ENCODE data around the gene CAMK4.
"Not testable (repeated sequence)": the region's sequence is repeated elsewhere in the genome, so short reads cannot be mapped to it uniquely, and the experiment has no call there.

CAMK4 gene

GRCh38 chr5:111320953-111321352, 96.8 kb downstream of the CAMK4 start:
- H3K27me3 ChIP-seq (ENCODE audit: control insufficient read depth in 1 of 2, insufficient read depth in 2 of 2, low read length in 2 of 2), result no peaks in the 10 kb centered on the region
- no peaks in the 10 kb centered on the region for H3K9me3 ChIP-seq (ENCODE audit: low read length)
- no peak overlapping the region for H3K4me3 ChIP-seq (ENCODE audit: low read depth in 1 of 2, low read length in 2 of 2)
- no peaks in the 10 kb centered on the region for H3K4me1 ChIP-seq (ENCODE audit: insufficient read depth, low read length)
- no peaks in the 10 kb centered on the region for H3K36me3 ChIP-seq (ENCODE audit: insufficient read depth, low read length)
- no peak overlapping the region for H3K27ac ChIP-seq (ENCODE audit: low read depth, low read length)
- H3K9ac ChIP-seq (ENCODE audit: low read length), result no peak overlapping the region

- Histone ChIP-seq H3K4me3 (ENCODE audit: low read depth in 1 of 2, low read length in 2 of 2) (no peak overlapping the region), H3K36me3 (ENCODE audit: insufficient read depth, low read length) (no peaks in the 10 kb centered on the region), H3K27ac (ENCODE audit: low read depth, low read length) (no peak overlapping the region), H3K9me3 (ENCODE audit: low read length) (no peaks in the 10 kb centered on the region), H3K27me3 (ENCODE audit: control insufficient read depth in 1 of 2, insufficient read depth in 2 of 2, low read length in 2 of 2) (no peaks in the 10 kb centered on the region), H3K4me1 (ENCODE audit: insufficient read depth, low read length) (no peaks in the 10 kb centered on the region), H3K9ac (ENCODE audit: low read length) (no peak overlapping the region)
Measured at GRCh38 chr5:111321376-111321775, 97.2 kb downstream of the CAMK4 start.

GRCh38 chr5:111326551-111326950, 102.4 kb downstream of the CAMK4 start:
- H3K27ac ChIP-seq (ENCODE audit: low read depth, low read length), result no peak overlapping the region
- no peaks in the 10 kb centered on the region for H3K9me3 ChIP-seq (ENCODE audit: low read length)
- no peak overlapping the region for H3K4me3 ChIP-seq (ENCODE audit: low read depth in 1 of 2, low read length in 2 of 2)
- H3K27me3 ChIP-seq (ENCODE audit: control insufficient read depth in 1 of 2, insufficient read depth in 2 of 2, low read length in 2 of 2), result no peaks in the 10 kb centered on the region
- H3K4me1 ChIP-seq (ENCODE audit: insufficient read depth, low read length), result no peaks in the 10 kb centered on the region
- no peaks in the 10 kb centered on the region for H3K36me3 ChIP-seq (ENCODE audit: insufficient read depth, low read length)
- H3K9ac ChIP-seq (ENCODE audit: low read length), result no peak overlapping the region

- Histone ChIP-seq H3K36me3 (ENCODE audit: insufficient read depth, low read length) (no peaks in the 10 kb centered on the region), H3K27ac (ENCODE audit: low read depth, low read length) (no peak overlapping the region), H3K9ac (ENCODE audit: low read length) (no peak overlapping the region), H3K4me3 (ENCODE audit: low read depth in 1 of 2, low read length in 2 of 2) (no peak overlapping the region), H3K9me3 (ENCODE audit: low read length) (no peaks in the 10 kb centered on the region), H3K27me3 (ENCODE audit: control insufficient read depth in 1 of 2, insufficient read depth in 2 of 2, low read length in 2 of 2) (no peaks in the 10 kb centered on the region), H3K4me1 (ENCODE audit: insufficient read depth, low read length) (no peaks in the 10 kb centered on the region)
Measured at GRCh38 chr5:111337133-111337532, 112.9 kb downstream of the CAMK4 start.

GRCh38 chr5:111337688-111338087, 113.5 kb downstream of the CAMK4 start:
- Histone ChIP-seq H3K9me3 (ENCODE audit: low read length) (no peaks in the 10 kb centered on the region), H3K27me3 (ENCODE audit: control insufficient read depth in 1 of 2, insufficient read depth in 2 of 2, low read length in 2 of 2) (no peaks in the 10 kb centered on the region), H3K4me1 (ENCODE audit: insufficient read depth, low read length) (no peaks in the 10 kb centered on the region), H3K4me3 (ENCODE audit: low read depth in 1 of 2, low read length in 2 of 2) (no peak overlapping the region), H3K27ac (ENCODE audit: low read depth, low read length) (no peak overlapping the region), H3K9ac (ENCODE audit: low read length) (no peak overlapping the region), H3K36me3 (ENCODE audit: insufficient read depth, low read length) (no peaks in the 10 kb centered on the region)

GRCh38 chr5:111345731-111346130, 121.5 kb downstream of the CAMK4 start:
- Histone ChIP-seq H3K9me3 (ENCODE audit: low read length) (no peaks in the 10 kb centered on the region), H3K36me3 (ENCODE audit: insufficient read depth, low read length) (no peaks in the 10 kb centered on the region), H3K27ac (ENCODE audit: low read depth, low read length) (no peak overlapping the region), H3K9ac (ENCODE audit: low read length) (no peak overlapping the region), H3K4me1 (ENCODE audit: insufficient read depth, low read length) (no peaks in the 10 kb centered on the region), H3K4me3 (ENCODE audit: low read depth in 1 of 2, low read length in 2 of 2) (no peak overlapping the region), H3K27me3 (ENCODE audit: control insufficient read depth in 1 of 2, insufficient read depth in 2 of 2, low read length in 2 of 2) (no peaks in the 10 kb centered on the region)

- no peak overlapping the region for H3K9ac ChIP-seq (ENCODE audit: low read length)
- H3K4me1 ChIP-seq (ENCODE audit: insufficient read depth, low read length), result no peaks in the 10 kb centered on the region
- no peaks in the 10 kb centered on the region for H3K27me3 ChIP-seq (ENCODE audit: control insufficient read depth in 1 of 2, insufficient read depth in 2 of 2, low read length in 2 of 2)
- no peak overlapping the region for H3K4me3 ChIP-seq (ENCODE audit: low read depth in 1 of 2, low read length in 2 of 2)
- no peaks in the 10 kb centered on the region for H3K36me3 ChIP-seq (ENCODE audit: insufficient read depth, low read length)
- no peaks in the 10 kb centered on the region for H3K9me3 ChIP-seq (ENCODE audit: low read length)
- H3K27ac ChIP-seq (ENCODE audit: low read depth, low read length), result no peak overlapping the region
Measured at GRCh38 chr5:111347021-111347420, 122.8 kb downstream of the CAMK4 start.

GRCh38 chr5:111348661-111349329, 124.6 kb downstream of the CAMK4 start:
- Histone ChIP-seq H3K36me3 (ENCODE audit: insufficient read depth, low read length) (no peaks in the 10 kb centered on the region), H3K27ac (ENCODE audit: low read depth, low read length) (no peak overlapping the region), H3K9ac (ENCODE audit: low read length) (no peak overlapping the region), H3K9me3 (ENCODE audit: low read length) (no peaks in the 10 kb centered on the region), H3K4me3 (ENCODE audit: low read depth in 1 of 2, low read length in 2 of 2) (no peak overlapping the region), H3K4me1 (ENCODE audit: insufficient read depth, low read length) (no peaks in the 10 kb centered on the region), H3K27me3 (ENCODE audit: control insufficient read depth in 1 of 2, insufficient read depth in 2 of 2, low read length in 2 of 2) (no peaks in the 10 kb centered on the region)

- no peaks in the 10 kb centered on the region for H3K36me3 ChIP-seq (ENCODE audit: insufficient read depth, low read length)
- no peaks in the 10 kb centered on the region for H3K9me3 ChIP-seq (ENCODE audit: low read length)
- no peak overlapping the region for H3K9ac ChIP-seq (ENCODE audit: low read length)
- no peak overlapping the region for H3K27ac ChIP-seq (ENCODE audit: low read depth, low read length)
- no peak overlapping the region for H3K4me3 ChIP-seq (ENCODE audit: low read depth in 1 of 2, low read length in 2 of 2)
- no peaks in the 10 kb centered on the region for H3K27me3 ChIP-seq (ENCODE audit: control insufficient read depth in 1 of 2, insufficient read depth in 2 of 2, low read length in 2 of 2)
- no peaks in the 10 kb centered on the region for H3K4me1 ChIP-seq (ENCODE audit: insufficient read depth, low read length)
Measured at GRCh38 chr5:111349429-111349828, 125.2 kb downstream of the CAMK4 start.

GRCh38 chr5:111353035-111353434, 128.9 kb downstream of the CAMK4 start:
- Histone ChIP-seq H3K36me3 (ENCODE audit: insufficient read depth, low read length) (no peaks in the 10 kb centered on the region), H3K4me1 (ENCODE audit: insufficient read depth, low read length) (no peaks in the 10 kb centered on the region), H3K27ac (ENCODE audit: low read depth, low read length) (no peak overlapping the region), H3K27me3 (ENCODE audit: control insufficient read depth in 1 of 2, insufficient read depth in 2 of 2, low read length in 2 of 2) (no peaks in the 10 kb centered on the region), H3K9me3 (ENCODE audit: low read length) (no peaks in the 10 kb centered on the region), H3K4me3 (ENCODE audit: low read depth in 1 of 2, low read length in 2 of 2) (no peak overlapping the region), H3K9ac (ENCODE audit: low read length) (no peak overlapping the region)

GRCh38 chr5:111358726-111359125, 134.5 kb downstream of the CAMK4 start:
- H3K4me3 ChIP-seq (ENCODE audit: low read depth in 1 of 2, low read length in 2 of 2); H3K36me3 ChIP-seq (ENCODE audit: insufficient read depth, low read length); H3K27ac ChIP-seq (ENCODE audit: low read depth, low read length); H3K9me3 ChIP-seq (ENCODE audit: low read length); H3K27me3 ChIP-seq (ENCODE audit: control insufficient read depth in 1 of 2, insufficient read depth in 2 of 2, low read length in 2 of 2); H3K9ac ChIP-seq (ENCODE audit: low read length); H3K4me1 ChIP-seq (ENCODE audit: insufficient read depth, low read length): not testable (repeated sequence)

GRCh38 chr5:111360173-111360572, 136.0 kb downstream of the CAMK4 start:
- Histone ChIP-seq H3K4me1 (ENCODE audit: insufficient read depth, low read length) (no peaks in the 10 kb centered on the region), H3K27me3 (ENCODE audit: control insufficient read depth in 1 of 2, insufficient read depth in 2 of 2, low read length in 2 of 2) (no peaks in the 10 kb centered on the region)

More at GRCh38 chr5:111360173-111360572, 136.0 kb downstream of the CAMK4 start:
- Histone ChIP-seq H3K27ac (ENCODE audit: low read depth, low read length) (no peak overlapping the region), H3K9me3 (ENCODE audit: low read length) (no peaks in the 10 kb centered on the region), H3K36me3 (ENCODE audit: insufficient read depth, low read length) (no peaks in the 10 kb centered on the region), H3K4me3 (ENCODE audit: low read depth in 1 of 2, low read length in 2 of 2) (no peak overlapping the region), H3K9ac (ENCODE audit: low read length) (no peak overlapping the region)
